GM21737 (cell line): Measurements from ENCODE around the gene RNASET2.
"Not testable (repeated sequence)": the region's sequence is repeated elsewhere in the genome, so short reads cannot be mapped to it uniquely, and the experiment has no call there.

Experiments
- ATAC-seq: cut with Tn5 transposase; IDR thresholded peaks from one replicate; pipeline ENCODE4 v1.9.1; 2021; ENCODE audit warnings: mild to moderate bottlenecking, moderate library complexity; ENCODE audit not compliant: unreplicated experiment

RNASET2 gene

DNA sequence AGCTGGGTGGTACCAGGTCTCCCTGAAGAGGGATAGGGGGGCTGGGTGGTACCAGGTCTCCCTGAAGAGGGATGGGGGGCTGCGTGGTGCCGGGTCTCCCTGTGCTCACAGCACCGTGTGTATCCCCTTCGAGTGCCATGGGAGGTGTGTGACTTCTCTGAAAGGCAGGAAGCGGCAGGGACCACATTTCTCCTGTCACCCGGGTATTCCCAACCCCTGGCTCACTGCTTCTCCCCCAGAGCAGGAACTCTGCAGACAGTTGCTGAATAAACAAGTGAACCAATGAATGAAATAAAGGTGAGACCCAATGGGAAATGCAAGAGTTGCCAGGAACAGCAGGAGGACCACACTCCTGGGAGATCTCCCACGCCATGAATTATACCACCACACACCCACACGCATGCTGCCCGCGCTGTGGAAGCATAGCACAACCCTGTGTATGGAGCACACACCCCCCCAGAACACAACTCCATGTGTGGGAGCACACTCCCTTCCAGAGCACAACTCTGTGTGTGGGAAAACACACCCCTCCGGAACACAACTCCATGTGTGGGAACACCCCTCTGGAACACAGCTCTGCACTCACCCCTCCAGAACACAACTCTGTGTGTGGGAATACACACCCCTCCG is 50.7 kb downstream of the RNASET2 start:
- ATAC-seq: no peak

DNA sequence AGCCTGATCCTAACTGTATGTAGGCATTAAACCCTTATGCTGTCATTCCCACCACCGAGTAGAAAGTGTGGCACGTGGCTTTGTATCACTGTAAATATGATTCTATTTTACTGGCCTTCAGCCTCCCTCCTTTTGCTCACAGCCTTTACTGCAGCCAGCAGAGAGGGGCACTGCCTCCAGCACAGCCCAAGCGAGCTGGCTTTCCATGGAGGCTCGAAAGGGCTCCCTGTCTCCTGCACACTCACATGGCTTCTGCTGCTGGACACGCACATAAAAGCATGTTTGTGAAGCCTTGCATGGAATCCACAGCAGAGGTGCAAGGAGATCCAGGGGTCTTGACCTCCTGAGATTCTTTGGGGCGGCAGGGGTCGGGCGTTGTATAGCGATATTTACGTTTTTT is 51.3 kb downstream of the RNASET2 start:
- no peak for ATAC-seq

DNA sequence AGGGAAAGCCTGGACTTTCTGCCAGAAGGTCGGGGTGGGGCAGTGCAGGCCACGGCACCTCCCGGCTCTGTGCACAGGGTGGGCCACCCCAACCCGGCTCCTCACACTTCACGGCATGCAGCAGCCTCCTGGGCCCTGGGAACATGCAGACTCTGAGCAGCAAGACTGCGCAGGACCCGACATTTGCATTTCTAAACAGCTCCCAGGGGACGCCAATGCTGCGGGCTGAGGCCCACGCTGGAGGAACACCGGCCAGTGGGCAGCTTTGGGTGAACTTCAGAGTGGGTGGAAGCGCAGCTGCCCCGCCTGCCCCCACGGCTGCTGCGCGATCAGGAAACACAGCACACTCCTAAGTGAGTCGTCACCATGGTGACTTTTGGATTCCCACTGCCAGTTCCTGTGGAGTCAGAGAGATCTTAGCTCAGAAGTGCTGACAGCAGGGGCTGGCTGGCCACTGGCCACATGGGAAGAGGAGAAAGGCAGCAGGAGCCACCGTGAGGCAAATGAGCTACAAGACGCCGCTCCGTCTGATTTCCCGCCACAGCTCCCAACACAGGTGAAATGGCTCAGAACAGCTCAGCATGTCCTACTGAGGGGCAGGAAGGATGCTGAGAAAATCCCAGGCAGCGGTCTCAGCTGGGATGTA is 52.1 kb downstream of the RNASET2 start:
- no peak for ATAC-seq

DNA sequence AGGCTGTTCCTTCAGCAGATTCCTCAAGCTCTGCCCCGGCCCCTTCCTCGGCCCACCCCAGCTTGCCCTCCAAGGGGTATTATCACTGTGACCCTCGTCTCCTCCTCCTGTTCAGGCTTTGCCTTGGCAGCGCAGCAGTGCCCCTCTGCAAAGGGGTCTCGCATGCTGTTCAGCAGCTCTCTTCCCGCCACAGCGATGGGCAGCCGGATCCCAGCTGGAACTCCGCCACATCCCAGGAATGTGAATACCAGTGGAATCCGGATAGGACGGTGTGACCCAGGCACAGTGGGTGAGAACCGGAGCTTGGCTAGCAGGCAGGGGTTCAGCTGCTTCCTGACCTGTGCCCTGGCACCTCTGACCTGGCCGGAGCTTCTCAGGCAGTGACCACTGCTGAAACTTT is 52.9 kb downstream of the RNASET2 start:
- ATAC-seq: no peak

DNA sequence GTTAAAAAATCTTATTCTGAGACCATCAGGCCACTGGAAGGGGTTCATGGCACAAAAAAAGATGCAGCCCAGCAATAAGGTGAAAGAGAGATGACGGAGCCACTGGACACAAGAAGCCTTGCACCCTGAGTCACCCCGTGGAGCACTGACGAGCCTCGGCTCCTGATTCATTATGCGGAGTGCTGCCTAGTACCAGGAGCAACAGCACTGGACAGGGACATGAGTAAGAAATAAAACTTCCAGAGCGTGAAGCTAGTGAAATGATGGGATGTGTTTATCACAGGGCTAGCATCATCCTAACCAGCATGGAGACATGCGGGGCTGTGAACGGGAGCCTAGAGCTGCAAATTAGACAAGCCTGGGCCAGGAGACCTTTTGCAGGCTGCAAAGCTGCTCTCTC is 53.3 kb downstream of the RNASET2 start:
- ATAC-seq: no peak

DNA sequence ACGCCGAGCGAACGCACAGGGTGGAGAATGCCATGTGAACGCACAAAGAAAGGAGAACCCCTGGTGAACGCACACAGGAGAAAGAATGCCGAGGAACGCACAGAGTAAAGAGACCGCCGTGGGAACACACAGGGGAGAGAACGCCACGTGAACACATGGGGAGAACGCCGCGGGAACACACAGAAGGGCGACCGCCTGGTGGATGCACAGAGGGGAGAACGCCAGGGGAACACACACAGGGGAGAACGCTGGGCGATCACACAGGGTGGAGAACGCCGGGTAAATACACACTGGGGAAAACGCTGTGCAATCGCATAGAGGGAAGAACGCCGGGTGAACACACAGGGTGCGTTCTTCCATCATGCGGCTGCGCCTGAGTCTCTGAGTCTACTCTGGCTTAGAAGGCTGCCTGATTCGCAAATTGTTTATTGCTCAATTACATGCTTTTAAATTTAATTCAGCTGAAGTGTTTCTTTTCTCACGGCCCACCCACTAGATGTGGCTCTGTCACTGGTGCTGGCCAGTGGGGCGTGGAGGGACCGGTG is 54.1 kb downstream of the RNASET2 start:
- ATAC-seq: no peak

DNA sequence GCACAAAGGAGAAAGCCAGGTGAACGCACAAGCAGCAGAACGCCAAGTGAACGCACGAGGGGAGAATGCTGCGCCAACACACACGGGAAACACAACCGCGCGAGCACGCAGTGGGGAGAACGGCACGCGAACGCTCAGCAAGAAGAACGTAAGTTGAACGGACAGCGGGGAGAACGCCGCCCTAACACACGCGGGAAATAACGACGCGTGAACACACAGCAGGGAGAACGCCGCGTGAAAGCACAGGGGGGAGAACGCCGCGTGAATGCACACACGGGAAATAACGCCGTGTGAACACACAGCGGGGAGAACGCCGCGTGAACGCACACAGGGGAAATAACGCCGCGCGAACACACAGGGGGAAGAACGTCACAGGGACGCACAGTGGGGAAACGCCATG is 54.7 kb downstream of the RNASET2 start:
- ATAC-seq: no peak

DNA sequence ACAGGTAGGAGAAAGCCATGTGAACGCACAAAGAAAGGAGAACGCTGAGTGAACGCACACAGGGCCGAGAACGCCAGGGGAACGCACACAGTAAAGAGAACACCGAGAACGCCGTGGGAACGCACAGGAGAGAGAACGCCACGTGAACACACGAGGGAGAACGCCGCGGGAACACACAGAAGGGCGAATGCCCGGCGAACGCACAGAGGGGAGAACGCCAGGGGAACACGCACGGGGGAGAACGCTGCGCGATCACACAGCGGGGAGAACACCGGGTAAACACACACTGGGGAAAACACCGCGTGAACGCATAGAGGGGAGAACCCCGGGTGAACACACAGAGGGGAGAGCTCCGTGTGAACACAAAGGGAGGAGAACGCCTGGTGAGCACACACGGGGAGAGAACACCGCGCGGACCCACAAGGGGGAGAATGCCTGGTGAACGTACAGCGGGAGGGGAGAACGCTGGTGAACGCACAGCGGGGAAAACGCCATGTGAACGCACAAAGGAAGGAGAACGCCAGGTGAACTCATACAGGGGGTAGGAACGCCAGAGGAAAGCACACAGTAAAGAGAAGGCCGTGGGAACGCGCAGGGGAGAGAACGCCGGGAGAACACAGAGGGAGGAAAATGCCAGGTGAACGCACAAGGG is 55.3 kb downstream of the RNASET2 start:
- no peak for ATAC-seq

DNA sequence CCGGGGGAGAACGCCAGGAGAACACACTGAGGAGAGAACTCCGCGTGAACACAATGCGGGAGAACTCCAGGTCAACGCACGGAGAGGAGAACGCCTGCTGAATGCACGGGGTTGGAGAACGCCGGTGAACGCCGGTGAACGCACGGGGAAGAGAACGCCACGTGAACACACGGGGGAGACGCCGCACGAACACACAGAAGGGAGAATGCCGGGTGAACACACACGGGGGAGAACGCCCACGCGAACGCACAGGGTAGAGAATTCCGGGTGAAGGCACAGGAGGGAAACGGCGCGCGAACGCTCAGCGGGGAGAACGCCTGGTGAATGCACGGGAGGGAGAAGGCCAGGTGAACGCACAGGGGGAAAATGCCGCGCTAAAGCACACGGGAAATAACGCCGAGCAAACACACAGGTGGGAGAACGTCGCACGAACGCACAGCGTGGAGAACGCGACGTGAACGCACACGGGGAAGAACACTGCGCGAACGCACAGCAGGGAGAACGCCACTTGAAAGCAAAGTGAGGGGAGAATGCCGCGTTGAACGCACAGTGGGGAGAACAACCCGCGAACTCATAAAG is 56.1 kb downstream of the RNASET2 start:
- no peak for ATAC-seq

DNA sequence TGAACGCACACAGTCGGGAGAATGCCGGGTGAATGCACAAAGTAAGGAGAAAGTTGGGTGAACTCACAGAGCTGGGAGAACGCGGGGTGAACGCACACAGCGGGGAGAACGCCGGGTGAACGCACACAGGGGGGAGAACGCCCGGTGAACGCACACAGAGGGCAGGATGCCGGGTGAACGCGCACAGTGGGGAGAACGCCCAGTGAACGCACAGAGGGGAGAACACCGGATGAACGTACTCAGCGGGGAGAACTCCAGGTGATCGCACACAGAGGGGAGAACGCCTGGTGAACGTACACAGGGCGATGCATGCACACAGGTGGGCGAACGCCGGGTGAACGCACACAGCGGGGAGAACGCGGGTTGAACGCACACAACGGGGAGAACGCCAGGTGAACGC is 57.4 kb downstream of the RNASET2 start:
- no peak for ATAC-seq

DNA sequence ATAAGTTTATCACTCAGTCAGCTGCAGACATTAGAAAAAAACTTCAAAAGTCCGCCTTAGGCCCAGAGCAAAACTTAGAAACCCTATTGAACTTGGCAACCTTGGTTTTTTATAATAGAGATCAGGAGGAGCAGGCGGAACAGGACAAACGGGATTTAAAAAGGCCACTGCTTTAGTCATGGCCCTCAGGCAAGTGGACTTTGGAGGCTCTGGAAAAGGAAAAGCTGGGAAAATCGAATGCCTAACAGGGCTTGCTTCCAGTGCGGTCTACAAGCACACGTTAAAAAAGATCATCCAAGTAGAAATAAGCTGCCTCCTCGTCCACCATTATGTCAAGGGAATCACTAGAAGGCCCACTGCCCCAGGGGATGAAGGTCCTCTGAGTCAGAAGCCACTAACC is 61.7 kb downstream of the RNASET2 start:
- not testable (repeated sequence) for ATAC-seq

DNA sequence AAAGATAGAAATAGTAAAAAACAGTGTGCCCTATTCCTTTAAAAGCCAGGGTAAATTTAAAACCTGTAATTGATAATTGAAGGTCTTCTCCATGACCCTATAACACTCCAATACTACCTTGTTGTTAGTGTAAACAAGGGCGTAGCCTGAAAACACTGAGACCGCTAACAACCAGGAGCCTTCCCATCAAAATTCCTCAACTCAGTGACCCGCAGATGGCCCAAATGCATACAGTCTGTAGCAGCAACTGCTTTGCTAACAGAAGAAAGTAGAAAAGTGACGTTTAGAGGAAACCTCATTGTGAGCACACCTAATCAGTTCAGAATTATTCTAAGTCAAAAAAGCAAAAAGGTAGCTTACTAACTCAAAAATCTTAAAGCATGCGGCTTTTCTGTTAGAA is 63.9 kb downstream of the RNASET2 start:
- ATAC-seq: not testable (repeated sequence)

DNA sequence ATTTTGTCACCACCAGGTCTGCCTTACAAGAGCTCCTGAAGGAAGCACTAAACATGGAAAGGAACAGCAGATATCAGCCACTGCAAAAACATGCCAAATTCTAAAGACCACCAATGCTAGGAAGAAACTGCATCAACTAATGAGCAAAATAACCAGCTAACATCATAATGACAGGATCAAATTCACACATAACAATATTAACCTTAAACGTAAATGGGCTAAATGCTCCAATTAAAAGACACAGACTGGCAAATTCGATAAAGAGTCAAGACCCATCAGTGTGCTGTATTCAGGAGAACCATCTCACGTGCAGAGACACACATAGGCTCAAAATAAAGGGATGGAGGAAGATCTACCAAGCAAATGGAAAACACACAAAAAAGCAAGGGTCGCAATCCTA is 69.6 kb downstream of the RNASET2 start:
- not testable (repeated sequence) for ATAC-seq

DNA sequence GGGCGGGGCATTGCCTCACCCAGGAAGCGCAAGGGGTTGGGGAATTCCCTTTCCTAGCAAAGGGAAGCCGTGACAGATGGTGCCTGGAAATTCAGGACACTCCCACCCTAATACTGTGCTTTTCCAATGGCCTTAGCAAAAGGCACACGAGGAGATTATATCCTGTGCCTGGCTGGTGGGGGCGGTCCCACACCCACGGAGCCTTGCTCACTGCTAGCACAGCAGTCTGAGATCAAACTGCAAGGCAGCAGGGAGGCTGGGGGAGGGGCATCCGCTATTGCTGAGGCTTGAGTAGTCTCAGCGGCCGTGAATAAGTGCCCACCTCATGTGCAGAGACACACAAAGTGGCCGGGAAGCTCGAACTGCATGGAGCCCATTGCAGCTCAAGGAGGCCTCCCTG is 71.4 kb downstream of the RNASET2 start:
- ATAC-seq: not testable (repeated sequence)

DNA sequence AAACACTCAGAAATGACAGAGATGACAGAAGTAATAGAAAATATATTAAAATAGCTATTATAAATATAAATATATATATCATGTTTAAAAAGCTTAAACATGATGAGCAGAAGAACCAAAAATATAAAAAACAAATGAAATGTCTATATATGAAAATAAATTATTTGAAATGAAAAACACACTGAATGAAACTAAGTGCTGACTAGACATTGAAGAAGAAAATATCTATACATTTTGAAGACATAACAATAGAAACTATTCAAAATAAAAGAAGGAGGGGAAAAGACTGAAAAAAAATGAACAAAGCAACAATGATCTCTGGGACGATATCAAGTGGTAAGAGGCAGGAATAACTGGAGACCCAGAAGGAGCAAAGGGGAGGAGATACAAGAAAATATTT is 76.8 kb downstream of the RNASET2 start:
- no peak for ATAC-seq
